A673 (cell line): ENCODE measurements around the gene ZNF385B.

Experiments
- EZH2 ChIP-seq: fragments of 200-600 bp; sonication (generic); IDR thresholded peaks from 2 replicates; pipeline ENCODE4 v1.6.1; 2017; ENCODE audit warnings: borderline replicate concordance, low read depth, mild to moderate bottlenecking, mixed read lengths, antibody characterized with exemption, low read length; ENCODE audit not compliant: poor library complexity, severe bottlenecking
- TF ChIP-seq, protein P1 (sequence below): fragments of 300-800, 200-600 bp; sonication (generic); conservative IDR thresholded peaks from 2 replicates; pipeline ENCODE4 v1.5.1; 2017; ENCODE audit warnings: low read depth, mild to moderate bottlenecking, antibody characterized with exemption, low read length, moderate library complexity, mixed read lengths

- TF ChIP-seq, protein P1, sequence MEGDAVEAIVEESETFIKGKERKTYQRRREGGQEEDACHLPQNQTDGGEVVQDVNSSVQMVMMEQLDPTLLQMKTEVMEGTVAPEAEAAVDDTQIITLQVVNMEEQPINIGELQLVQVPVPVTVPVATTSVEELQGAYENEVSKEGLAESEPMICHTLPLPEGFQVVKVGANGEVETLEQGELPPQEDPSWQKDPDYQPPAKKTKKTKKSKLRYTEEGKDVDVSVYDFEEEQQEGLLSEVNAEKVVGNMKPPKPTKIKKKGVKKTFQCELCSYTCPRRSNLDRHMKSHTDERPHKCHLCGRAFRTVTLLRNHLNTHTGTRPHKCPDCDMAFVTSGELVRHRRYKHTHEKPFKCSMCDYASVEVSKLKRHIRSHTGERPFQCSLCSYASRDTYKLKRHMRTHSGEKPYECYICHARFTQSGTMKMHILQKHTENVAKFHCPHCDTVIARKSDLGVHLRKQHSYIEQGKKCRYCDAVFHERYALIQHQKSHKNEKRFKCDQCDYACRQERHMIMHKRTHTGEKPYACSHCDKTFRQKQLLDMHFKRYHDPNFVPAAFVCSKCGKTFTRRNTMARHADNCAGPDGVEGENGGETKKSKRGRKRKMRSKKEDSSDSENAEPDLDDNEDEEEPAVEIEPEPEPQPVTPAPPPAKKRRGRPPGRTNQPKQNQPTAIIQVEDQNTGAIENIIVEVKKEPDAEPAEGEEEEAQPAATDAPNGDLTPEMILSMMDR = no peak
- no peak for TF ChIP-seq EZH2
Observed at GRCh38 chr2:179579800-179580199, 281.6 kb downstream of the ZNF385B start.
